ENCODE results near the gene INSR.

The INSR gene

GRCh38 chr19:7295912-7296536, 1.8 kb upstream of the INSR start:
- DNase-seq (ENCODE audit: low spot score): no peak

- DNase-seq (ENCODE audit: low spot score): no peak
Measured at GRCh38 chr19:7294558-7295212, 471 bp upstream of the INSR start.

GRCh38 chr19:7292950-7293761, 1.1 kb downstream of the INSR start:
- no peak for DNase-seq (ENCODE audit: low spot score)

- no peak for DNase-seq (ENCODE audit: low spot score)
Measured at GRCh38 chr19:7292352-7292949, 1.8 kb downstream of the INSR start.

- no peak for DNase-seq (ENCODE audit: low spot score)
Measured at GRCh38 chr19:7288977-7289376, 5.2 kb downstream of the INSR start.

GRCh38 chr19:7288131-7288530, 6.1 kb downstream of the INSR start:
- no peak for DNase-seq (ENCODE audit: low spot score)

GRCh38 chr19:7287722-7288121, 6.5 kb downstream of the INSR start:
- DNase-seq (ENCODE audit: low spot score): no peak

- DNase-seq (ENCODE audit: low spot score): no peak
Measured at GRCh38 chr19:7280940-7281666, 13.1 kb downstream of the INSR start.

GRCh38 chr19:7272856-7273578, 21.2 kb downstream of the INSR start:
- no peak for DNase-seq (ENCODE audit: low spot score)

GRCh38 chr19:7268705-7269098, 25.5 kb downstream of the INSR start:
- DNase-seq (ENCODE audit: low spot score): no peak

GRCh38 chr19:7267792-7268704, 26.2 kb downstream of the INSR start:
- no peak for DNase-seq (ENCODE audit: low spot score)

GRCh38 chr19:7266832-7267231, 27.4 kb downstream of the INSR start:
- DNase-seq (ENCODE audit: low spot score): no peak

GRCh38 chr19:7265963-7266362, 28.3 kb downstream of the INSR start:
- no peak for DNase-seq (ENCODE audit: low spot score)

GRCh38 chr19:7264858-7265257, 29.4 kb downstream of the INSR start:
- DNase-seq (ENCODE audit: low spot score): no peak

GRCh38 chr19:7263521-7263920, 30.7 kb downstream of the INSR start:
- DNase-seq (ENCODE audit: low spot score): no peak

GRCh38 chr19:7263066-7263465, 31.1 kb downstream of the INSR start:
- no peak for DNase-seq (ENCODE audit: low spot score)

GRCh38 chr19:7262470-7262869, 31.7 kb downstream of the INSR start:
- DNase-seq (ENCODE audit: low spot score): no peak

GRCh38 chr19:7260161-7260560, 34.1 kb downstream of the INSR start:
- no peak for DNase-seq (ENCODE audit: low spot score)

- DNase-seq (ENCODE audit: low spot score): no peak
Measured at GRCh38 chr19:7258840-7259395, 35.3 kb downstream of the INSR start.

All from CD4-positive, alpha-beta T cell treated with Interleukin-6 at 100 ng/mL for 8 hours (primary cell).